ENCODE data around the gene RABGAP1L.
"Not testable (repeated sequence)": the region's sequence is repeated elsewhere in the genome, so short reads cannot be mapped to it uniquely, and the experiment has no call there.

Gene RABGAP1L

DNA sequence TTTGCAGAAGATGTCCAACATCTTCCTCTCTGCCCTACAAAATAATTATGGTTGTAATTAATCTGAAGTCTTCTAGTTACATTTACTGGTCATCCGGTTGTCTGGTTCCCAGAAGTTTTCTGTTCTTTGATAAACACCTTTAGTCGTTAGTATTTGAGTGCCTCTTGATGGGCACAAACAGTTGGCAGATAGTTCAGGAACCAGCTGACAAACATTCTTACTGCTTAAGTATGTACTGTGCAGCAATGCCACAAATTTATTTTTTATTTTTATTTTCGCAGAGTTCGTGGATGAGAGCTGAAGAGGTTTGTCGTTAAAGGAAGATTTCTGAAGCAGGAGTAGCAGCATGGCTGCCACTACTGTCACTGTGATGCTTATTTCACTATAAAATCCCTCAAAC is 84.7 kb downstream of the RABGAP1L start:
- TF ChIP-seq, protein P1, sequence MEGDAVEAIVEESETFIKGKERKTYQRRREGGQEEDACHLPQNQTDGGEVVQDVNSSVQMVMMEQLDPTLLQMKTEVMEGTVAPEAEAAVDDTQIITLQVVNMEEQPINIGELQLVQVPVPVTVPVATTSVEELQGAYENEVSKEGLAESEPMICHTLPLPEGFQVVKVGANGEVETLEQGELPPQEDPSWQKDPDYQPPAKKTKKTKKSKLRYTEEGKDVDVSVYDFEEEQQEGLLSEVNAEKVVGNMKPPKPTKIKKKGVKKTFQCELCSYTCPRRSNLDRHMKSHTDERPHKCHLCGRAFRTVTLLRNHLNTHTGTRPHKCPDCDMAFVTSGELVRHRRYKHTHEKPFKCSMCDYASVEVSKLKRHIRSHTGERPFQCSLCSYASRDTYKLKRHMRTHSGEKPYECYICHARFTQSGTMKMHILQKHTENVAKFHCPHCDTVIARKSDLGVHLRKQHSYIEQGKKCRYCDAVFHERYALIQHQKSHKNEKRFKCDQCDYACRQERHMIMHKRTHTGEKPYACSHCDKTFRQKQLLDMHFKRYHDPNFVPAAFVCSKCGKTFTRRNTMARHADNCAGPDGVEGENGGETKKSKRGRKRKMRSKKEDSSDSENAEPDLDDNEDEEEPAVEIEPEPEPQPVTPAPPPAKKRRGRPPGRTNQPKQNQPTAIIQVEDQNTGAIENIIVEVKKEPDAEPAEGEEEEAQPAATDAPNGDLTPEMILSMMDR (conservative IDR thresholded peaks at IDR 0.05) = no peak
- no peak for TF ChIP-seq ZFX (IDR thresholded peaks at IDR 0.05)
- H3K27ac ChIP-seq = no peak overlapping the region

DNA sequence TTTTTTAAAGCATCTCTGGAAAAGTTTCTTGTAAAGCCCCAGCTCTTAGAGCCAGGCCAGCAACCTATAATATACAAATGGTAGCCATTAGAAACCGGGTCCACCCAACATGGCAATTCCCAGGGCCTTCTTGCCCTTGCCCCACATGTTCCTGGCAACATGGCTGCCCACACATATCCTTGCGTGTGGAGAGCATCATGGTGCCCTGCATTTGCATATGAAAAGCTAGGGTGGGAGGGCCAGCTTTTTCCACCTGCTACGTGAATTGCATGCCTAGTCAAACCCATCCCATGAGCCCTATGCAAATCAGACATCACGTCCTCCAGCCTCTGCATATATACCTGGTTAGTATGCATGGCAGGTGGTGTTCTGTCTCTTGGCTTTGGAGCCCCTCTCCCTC is 88.2 kb downstream of the RABGAP1L start:
- TF ChIP-seq ZFX (IDR thresholded peaks at IDR 0.05) = no peak
- TF ChIP-seq, protein P1 (conservative IDR thresholded peaks at IDR 0.05) = no peak
- no peak overlapping the region for H3K27ac ChIP-seq

DNA sequence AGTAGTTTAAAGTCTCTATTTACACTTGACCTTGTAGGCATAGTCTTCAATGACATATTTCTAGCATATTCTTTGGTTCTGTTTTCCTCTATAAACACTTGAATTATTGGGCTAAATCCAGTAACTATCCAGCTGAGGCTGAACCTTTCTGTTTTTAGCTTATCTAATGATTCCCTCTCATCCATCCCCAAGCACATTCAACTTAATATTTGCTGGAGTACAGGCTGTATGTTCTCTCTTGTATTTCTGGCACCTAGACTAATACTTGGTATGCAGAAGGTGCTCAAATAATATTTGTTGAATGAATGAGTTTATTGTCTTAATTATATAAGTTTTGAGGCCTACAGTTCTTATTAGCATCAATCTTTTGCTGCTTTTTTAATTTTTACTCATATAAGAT is 88.7 kb downstream of the RABGAP1L start:
- H3K27ac ChIP-seq = no peak overlapping the region
- TF ChIP-seq, protein P1 (conservative IDR thresholded peaks at IDR 0.05) = no peak
- TF ChIP-seq ZFX (IDR thresholded peaks at IDR 0.05) = no peak

DNA sequence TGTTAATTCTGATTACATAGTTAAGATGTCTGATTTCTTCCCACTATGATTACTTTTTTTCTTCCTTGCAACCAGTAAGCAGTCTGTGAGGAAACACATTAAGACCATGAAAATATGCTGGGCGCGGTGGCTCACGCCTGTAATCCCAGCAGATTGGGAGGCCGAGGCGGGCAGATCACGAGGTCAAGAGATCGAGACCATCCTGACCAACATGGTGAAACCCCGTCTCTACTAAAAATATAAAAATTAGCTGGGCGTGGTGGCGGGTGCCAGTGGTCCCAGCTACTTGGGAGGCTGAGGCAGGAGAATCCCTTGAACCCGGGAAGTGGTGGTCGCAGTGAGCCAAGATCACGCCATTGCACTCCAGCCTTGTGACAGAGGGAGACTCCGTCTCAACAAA is 97.1 kb downstream of the RABGAP1L start:
- not testable (repeated sequence) for H3K27ac ChIP-seq

DNA sequence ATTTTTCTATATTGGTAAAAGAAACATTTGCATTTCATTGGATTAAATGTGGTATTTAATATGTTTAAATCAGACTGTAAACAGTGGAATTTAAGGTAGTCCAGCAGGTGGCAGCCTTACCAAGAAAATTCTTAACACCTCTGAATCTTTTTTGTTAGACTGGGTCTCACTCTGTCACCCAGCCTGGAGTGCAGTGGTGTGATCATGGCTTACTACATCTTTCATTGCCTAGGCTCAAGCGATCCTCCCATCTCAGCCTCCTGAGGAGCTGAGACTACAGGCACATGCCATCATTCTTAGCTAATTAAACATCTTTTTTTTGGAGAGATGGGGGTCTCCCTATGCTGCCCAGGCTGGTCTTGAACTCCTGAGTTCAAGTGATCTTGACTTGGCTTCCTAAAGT is 98.8 kb downstream of the RABGAP1L start:
- no peak for TF ChIP-seq ZFX (IDR thresholded peaks at IDR 0.05)
- TF ChIP-seq, protein P1 (conservative IDR thresholded peaks at IDR 0.05) = peak; percentile 79

DNA sequence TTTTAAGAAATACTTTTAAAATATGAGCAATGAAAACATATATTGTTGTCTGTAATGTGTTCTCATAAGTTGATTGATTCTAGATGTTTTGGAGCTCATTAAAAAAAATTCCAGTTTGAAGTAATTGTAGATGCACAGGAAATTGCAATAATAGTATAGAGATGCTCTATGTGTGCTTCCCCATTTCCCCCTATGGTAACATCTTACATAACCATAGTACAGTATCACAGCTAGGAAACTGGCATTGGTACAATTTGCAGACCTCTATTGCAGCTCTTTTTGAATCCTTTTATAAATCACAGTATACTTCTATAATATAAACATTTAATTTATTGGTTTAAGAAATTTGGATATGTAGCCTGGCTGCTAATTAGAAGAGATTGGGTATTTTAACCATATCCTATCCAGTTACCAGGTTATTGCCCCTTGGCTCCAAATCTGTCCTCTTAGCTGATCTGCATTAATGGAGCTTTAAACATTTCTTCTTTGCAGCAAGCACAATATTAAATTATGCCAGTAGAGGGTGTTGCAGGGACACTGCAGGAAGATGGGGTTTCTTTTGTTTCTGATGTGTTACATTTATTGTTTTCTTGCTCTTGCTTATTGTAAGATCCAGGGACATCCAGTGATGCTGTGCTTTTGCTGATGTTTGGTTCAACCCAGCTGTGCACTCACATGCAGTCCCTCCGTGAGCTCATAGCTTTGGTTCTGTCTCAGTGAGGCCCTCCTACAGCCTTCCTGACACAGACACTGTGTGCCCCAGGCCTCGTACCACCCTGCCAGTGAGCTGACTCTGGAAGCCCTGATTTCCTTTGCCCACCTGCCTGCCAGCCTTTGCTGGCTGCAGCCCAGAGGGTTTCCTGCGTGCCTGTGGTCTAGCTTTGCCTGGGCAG is 103.3 kb downstream of the RABGAP1L start:
- H3K27ac ChIP-seq = no peak overlapping the region
- TF ChIP-seq, protein P1 (conservative IDR thresholded peaks at IDR 0.05) = peak; percentile 89
- no peak for TF ChIP-seq ZFX (IDR thresholded peaks at IDR 0.05)

More for the DNA sequence above, 98.8 kb downstream of the RABGAP1L start:
- H3K27ac ChIP-seq = no peak overlapping the region

DNA sequence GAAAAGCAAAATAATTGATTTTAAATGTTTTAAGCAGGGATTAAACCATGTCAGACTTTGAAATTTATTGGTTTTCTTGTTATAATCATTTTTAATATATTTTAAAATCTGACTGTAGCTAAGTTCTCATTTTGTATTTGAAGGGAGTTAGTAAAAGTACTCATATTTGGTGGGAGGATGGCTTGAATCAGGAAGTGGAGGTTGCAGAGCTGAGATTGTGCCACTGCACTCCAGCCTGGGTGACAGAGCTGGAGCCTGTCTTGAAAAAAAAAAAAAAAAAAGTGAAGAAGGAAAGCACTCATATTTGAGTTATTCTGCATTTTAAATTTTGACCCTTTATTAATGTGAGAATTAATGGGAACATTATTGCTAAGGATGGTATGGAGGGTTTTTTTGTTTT is 106.0 kb downstream of the RABGAP1L start:
- H3K27ac ChIP-seq = no peak overlapping the region
- TF ChIP-seq ZFX (IDR thresholded peaks at IDR 0.05) = no peak
- TF ChIP-seq, protein P1 (conservative IDR thresholded peaks at IDR 0.05) = no peak

DNA sequence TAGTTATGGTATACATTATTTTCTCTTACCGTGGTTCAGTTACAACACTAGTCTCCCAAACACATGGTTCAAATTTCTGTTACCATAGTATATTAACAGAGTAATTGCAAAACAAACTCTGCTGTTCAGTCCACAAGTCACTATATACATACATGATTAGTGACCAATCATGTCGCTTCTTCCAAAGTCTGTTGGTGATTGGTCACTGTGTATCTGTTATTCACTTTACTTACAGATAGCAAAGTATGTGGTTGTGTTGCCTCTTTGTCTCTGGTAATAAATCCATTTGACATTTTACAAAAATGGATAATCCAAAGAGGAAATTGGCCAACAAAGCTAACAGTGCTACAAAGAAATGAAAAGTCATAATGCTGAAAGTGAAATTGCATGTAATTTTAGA is 107.2 kb downstream of the RABGAP1L start:
- TF ChIP-seq, protein P1 (conservative IDR thresholded peaks at IDR 0.05) = no peak
- no peak for TF ChIP-seq ZFX (IDR thresholded peaks at IDR 0.05)

More for the DNA sequence above, 107.2 kb downstream of the RABGAP1L start:
- no peak overlapping the region for H3K27ac ChIP-seq

All from C4-2B (cell line).